Glomerular visceral epithelial cell (primary cell): ENCODE measurements around the gene SLC49A3.
"Not testable (repeated sequence)": the region's sequence is repeated elsewhere in the genome, so short reads cannot be mapped to it uniquely, and the experiment has no call there.

ENCODE experiments used
- DNase-seq: peaks from one replicate; pipeline ENCODE4 v3.0.0-alpha.2; 2016; ENCODE audit errors: extremely low spot score

The SLC49A3 gene

DNA sequence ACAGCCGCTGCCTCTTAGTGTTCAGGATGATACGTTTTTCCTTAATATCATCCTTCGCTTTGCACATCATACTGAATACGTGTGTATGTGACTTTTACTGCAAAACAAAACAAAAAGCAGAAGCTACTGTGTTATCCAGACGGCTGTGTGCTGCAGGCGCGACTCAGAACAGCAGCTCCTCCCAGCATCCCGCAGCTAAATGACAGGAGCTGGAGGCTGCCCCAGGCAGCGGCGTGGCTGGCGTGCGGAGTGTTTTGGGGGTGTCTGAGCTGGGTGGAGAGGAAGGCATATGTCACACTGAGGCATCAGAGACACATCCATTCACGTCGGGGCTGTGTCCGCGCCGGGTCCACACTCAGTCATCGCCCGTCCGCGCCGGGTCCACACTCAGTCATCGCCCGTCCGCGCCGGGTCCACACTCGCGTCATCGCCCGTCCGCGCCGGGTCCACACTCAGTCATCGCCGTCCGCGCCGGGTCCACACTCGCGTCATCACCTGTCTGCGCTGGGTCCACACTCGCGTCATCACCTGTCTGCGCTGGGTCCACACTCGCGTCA lies 33.3 kb upstream of the SLC49A3 start:
- DNase-seq = no peak

DNA sequence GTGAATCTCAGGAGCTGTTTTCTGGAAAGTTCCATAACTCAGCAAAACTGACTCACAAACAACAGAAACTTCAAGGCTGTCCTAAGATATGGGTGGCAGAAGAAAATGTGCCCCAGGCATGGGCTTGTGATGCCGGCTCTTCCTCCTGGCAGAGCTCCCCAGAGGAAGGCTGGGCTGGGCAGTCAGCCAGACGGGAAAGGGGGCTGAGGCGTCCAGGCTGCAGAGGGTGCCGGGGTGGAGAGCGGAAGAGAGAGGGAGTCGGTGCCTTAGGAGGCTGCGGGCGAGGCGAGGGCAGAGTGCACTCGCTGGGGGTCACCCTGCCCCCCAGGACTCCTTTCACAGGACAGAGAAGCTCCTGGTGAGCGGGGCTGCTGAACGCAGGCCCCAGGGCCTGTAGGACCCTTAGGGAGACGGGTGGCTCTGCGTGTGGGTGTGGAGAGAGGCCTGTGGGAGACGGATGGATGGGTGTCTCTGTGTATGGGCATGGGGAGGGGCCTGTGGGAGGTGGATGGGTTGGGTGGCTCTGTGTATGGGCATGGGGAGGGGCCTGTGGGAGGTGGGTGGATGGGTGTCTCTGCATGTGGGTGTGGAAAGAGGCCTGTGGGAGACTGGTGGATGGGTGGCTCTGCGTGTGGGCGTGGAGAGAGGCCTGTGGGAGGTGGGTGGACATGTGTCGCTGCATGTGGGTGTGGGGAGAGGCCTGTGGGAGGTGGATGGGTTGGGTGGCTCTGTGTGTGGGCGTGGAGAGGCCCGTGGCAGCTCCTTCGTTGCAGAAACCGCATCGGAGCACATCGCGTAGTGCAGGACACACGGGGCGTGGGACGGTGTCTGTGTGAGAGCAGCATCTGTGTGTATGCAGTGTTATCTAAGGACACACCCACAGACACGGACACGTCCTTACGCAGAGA lies 32.6 kb upstream of the SLC49A3 start:
- DNase-seq = no peak

- DNase-seq = no peak
Observed at GRCh38 chr4:720111-720860, 31.3 kb upstream of the SLC49A3 start.

GRCh38 chr4:718460-718859 lies 29.5 kb upstream of the SLC49A3 start:
- DNase-seq = no peak

DNA sequence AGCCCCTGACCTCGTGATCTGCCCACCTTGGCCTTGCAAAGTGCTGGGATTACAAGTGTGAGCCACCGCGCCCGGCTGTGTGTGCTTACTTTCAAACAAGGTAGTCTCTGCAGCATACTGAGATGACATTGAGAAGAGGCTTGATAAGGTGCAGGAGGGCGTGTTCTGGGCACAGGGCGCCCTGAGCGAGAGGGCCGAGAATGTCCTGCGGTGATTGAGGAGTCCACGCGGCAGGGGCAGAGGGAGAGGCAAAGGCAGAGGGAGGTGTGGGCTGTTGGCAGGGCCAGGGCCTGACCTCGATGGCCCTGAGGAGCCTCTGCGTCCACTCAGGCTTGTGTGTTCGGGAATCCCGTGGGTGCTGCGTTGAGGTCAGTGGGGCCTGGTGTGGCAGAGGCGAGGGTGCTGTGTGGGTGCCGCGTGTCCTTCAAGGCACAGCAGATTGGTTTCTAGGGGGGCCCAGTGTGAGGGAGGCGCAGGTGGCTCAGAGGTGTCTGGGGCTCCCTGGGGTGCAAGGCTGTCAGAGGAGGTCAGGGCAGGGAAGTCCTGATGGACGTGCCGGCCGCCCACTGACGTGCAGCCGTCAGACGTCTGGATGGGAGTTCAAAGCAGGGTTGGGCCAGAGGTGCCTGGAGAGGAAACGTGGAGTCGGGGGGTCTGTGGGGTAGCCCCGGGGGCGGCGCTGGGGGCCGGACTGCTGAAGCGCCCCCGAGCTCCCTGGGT lies 28.8 kb upstream of the SLC49A3 start:
- DNase-seq = no peak

GRCh38 chr4:714087-714486 lies 25.1 kb upstream of the SLC49A3 start:
- DNase-seq = no peak

- no peak for DNase-seq
Observed at GRCh38 chr4:712916-713632, 24.1 kb upstream of the SLC49A3 start.

- DNase-seq = no peak
Observed at GRCh38 chr4:712093-712492, 23.1 kb upstream of the SLC49A3 start.

- no peak for DNase-seq
Observed at GRCh38 chr4:710916-711315, 22.0 kb upstream of the SLC49A3 start.

DNA sequence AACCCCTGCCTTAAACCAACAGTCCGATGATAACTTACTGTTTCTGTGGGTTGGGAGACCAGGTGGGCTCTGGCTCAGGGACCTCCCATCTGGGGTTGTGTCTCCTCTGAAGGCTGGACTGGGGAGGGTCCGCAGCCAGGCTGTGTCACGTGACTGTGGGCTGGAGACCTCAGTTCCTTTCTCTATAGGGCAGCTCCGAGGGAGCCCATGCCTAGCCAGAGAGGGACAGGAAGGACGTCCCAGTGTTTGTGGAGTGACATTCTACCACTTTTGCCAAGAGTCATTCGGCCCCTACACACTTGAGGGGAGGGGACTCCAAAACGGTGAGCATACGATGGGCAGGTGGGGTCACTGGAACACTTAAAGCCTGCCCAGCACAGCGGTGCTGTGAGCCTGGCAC lies 21.2 kb upstream of the SLC49A3 start:
- DNase-seq = no peak

- DNase-seq = no peak
Observed at GRCh38 chr4:709348-709747, 20.4 kb upstream of the SLC49A3 start.

DNA sequence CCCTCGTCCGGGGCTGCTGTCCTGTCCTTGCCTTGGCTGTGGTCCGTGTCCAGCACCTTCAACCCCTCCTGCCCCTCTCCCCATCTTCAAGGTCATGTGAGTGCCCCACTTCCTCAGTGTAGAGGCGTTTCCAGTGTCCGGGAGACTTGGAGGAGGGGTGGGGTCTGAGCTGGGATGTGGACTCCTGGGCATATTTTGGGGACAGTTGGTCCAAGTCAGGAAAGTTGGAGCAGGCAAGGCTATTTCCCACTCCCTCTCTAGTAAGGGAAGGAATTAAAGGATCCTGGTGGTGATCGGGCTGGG lies 19.6 kb upstream of the SLC49A3 start:
- DNase-seq = no peak

DNA sequence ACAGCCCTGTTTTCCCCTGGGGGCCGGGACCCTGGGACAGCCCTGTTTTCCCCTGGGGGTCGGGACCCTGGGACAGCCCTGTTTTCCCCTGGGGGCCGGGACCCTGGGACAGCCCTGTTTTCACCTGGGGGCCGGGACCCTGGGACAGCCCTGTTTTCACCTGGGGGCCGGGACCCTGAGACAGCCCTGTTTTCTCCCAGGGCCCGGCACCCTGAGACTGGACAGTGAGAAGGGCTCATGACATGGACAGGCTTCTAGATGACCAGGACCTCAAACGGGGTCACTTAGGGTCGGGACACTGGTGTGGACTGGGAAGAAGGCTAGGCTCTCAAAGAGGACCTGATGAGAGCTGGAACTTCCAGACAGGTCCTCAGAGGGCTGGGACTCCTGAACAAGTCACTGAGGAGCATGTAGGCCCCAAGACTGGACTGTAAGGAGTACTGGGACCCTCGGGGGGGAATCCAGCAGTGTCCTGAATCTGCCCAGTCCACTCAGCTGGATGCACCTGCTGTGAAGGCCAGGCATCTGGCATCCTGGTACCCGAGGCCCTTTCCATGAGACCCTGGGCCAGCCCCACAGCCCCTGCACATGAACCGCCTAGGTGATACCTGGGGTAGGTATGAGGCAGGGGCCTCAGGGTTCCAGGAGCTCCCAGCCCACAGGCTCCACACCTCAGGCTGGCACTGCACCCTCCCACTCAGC lies 19.1 kb upstream of the SLC49A3 start:
- DNase-seq = no peak

DNA sequence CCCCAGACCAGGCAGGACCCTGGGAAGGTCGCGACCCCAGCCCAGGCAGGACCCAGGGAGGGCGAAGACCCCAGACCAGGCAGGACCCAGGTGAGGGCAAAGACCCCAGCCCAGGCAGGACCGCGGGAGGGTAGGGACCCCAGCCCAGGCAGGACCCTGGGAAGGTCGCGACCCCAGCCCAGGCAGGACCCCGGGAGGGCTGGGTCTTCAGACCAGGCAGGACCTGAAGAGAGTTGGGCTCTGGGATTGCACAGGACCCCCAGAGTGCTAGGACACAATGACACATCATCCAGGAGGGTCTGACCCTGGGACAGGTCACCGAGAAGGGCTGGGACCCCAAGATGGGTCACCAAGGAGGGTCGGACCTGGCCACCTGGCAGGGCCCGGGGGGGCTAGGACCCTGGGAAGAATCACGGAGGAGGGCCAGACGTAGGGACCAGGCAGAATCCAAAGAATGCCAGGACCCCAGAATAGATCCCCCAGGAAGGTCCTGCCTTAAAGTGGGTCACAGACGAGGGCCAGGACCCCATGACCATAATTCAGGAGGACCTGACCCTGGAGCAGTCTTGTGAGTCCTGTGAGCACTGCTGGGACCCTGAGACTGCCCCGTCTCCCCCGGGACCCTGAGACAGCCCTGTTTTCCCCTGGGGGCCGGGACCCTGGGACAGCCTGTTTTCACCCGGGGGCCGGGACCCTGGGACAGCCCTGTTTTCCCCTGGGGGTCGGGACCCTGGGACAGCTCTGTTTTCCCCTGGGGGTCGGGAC lies 18.1 kb upstream of the SLC49A3 start:
- DNase-seq = no peak

- not testable (repeated sequence) for DNase-seq
Observed at GRCh38 chr4:706083-706633, 17.2 kb upstream of the SLC49A3 start.

DNA sequence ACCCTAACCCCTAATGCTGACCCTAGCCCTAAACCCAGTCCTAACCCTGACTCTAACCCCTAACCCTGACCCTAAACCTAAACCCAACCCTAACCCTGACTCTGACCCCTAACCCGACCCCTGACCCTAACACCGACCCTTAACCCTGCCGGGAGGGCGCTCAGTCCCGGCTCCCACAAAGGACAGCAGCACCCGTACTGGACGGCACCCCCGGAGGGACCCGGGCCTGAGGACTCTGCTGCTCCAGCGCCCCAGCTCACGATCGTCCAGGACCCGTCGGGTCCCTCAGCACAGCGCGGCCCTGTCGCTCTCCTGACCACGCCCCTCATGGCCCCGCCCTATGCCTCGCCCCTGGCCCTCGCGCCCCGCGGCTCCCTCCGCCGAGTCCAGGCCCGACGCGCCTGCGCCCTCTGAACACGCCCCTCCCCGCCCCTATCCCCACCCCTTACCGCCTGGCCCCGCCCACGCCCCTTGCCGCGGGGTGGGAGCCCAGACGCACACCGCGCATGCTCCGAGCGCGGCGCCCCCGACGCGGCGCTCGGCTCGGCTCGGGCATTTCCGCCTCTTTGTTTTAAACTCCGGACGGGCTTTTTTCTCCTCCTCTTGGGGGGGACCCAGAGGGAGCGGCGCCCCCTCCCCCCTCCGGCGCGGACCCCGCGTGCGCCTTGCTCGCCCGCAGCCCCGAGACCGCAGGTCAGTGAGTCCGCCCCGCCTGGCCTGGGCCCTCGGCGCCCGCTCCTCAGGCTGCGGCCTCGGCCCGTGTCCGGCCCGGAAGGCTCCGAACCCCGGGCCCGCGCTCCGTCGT lies 16.5 kb upstream of the SLC49A3 start, which contains the start of gene PCGF3:
Gene PCGF3, plus strand, starts transcription at position 555 of the 805 bp plus-strand sequence. CDS start 27,849 bp downstream, outside the sequence.
- DNase-seq = peak; percentile 97

- DNase-seq = no peak
Observed at GRCh38 chr4:704971-705277, 16.0 kb upstream of the SLC49A3 start.

DNA sequence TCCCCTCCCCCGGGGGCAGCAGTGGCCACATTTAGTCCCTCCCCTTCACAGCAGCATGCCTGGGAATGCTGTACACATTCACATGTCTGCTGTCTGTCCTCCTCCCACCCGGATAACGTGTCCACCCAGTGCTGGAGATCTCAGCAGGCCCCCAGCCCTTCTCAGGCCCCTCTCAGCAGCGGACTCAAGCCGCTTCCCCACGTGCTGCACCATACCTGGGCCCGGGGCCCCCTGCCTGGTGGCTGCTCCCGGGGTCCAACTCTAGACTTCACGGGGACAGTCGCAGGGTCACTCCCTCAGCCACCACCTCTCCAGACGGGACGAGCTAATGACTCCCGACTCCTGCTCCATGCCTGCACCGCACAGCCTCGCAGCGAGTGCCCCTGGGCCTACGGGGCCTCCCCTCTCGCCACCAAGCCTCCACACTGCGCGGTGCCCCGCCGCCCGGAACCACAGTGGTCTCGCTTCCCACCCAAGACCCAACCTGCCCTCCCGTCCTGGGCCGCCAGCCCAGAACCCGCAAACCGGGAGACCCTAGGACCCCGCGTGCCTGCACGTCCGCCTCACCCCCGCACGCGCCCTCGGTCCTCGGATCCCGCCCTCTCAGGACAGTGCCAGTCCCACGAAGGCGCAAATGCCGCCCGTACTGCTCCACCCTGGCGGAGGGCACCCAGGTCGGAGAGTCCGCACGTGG lies 15.4 kb upstream of the SLC49A3 start:
- no peak for DNase-seq
